Fibroblast of lung (primary cell): ENCODE data around the gene NOC4L. TPM values are rescaled to one million over a fixed set of nuclear protein-coding genes. Genes with fewer than 3 reads are reported as not detected.

ENCODE experiments used
- DNase-seq, 2 donors: peaks; one replicate each; pipeline versions ENCODE4 v3.0.0 to v3.0.0-alpha.2; 2010; ENCODE audit warnings: low read depth in 2 of 2
- H2AFZ ChIP-seq: 2 replicates; pipeline ENCODE4 v1.5.1; 2012; ENCODE audit warnings: low read length, control low read depth, inconsistent platforms
- H3K27ac ChIP-seq: 2 replicates; pipeline ENCODE4 v1.5.1; 2011; ENCODE audit warnings: low read length, control low read depth; ENCODE audit not compliant: insufficient read depth
- H3K27me3 ChIP-seq: 2 replicates; pipeline ENCODE4 v1.5.1; 2011; ENCODE audit warnings: mild to moderate bottlenecking, low read length; ENCODE audit not compliant: control insufficient read depth, insufficient read depth
- H3K36me3 ChIP-seq: 2 replicates; pipeline ENCODE4 v1.5.1; 2011; ENCODE audit warnings: low read length; ENCODE audit not compliant: control insufficient read depth, insufficient read depth
- H3K4me1 ChIP-seq: 2 replicates; pipeline ENCODE4 v1.5.1; 2011; ENCODE audit warnings: low read length; ENCODE audit not compliant: control insufficient read depth, insufficient read depth; ENCODE audit errors: extremely low read depth
- H3K4me2 ChIP-seq: 2 replicates; pipeline ENCODE4 v1.5.1; 2011; ENCODE audit warnings: low read length, control low read depth; ENCODE audit not compliant: insufficient read depth; ENCODE audit errors: extremely low read depth
- H3K4me3 ChIP-seq, 4 experiments: fragments of 200-600 bp in 1 of 4; sonication (generic) in 1 of 4; replicated peaks in 1 of 4; 2 replicates each; pipeline ENCODE4 v1.5.1; 2011 to 2016; ENCODE audit warnings: low read length in 4 of 4, low read depth in 3 of 4, mild to moderate bottlenecking in 3 of 4, control low read depth in 2 of 4, inconsistent platforms in 1 of 4, mixed read lengths in 1 of 4; ENCODE audit not compliant: insufficient read depth in 1 of 4; ENCODE audit errors: control extremely low read depth in 1 of 4
- H3K79me2 ChIP-seq: 2 replicates; pipeline ENCODE4 v1.5.1; 2012; ENCODE audit warnings: mild to moderate bottlenecking, low read length, inconsistent platforms; ENCODE audit not compliant: control insufficient read depth, insufficient read depth
- H3K9ac ChIP-seq: 2 replicates; pipeline ENCODE4 v1.5.1; 2011; ENCODE audit warnings: mild to moderate bottlenecking, low read length, control low read depth; ENCODE audit not compliant: insufficient read depth
- H3K9me3 ChIP-seq: 2 replicates; pipeline ENCODE4 v1.5.1; 2012; ENCODE audit warnings: low read depth, low read length; ENCODE audit not compliant: control insufficient read depth, insufficient read depth
- H4K20me1 ChIP-seq: 2 replicates; pipeline ENCODE4 v1.5.1; 2011; ENCODE audit warnings: low read length; ENCODE audit not compliant: control insufficient read depth, insufficient read depth; ENCODE audit errors: extremely low read depth
- EZH2 ChIP-seq: IDR thresholded peaks from 2 replicates; pipeline ENCODE4 v1.5.1; 2012; ENCODE audit warnings: low read length, control low read depth, mild to moderate bottlenecking; ENCODE audit errors: missing control alignments
- polyA plus RNA-seq, 2 donors: library from polyadenylated mRNA; depleted of rRNA in 1 of 2; stranded (reverse) in 1 of 2; unstranded in 1 of 2; fragments of >200 nt; gene quantifications; 2 replicates each; pipeline ENCODE4 v1.2.1, GENCODE V29; 2011 to 2012; ENCODE audit warnings: missing spikeins in 1 of 2
- total RNA-seq: library from RNA; depleted of rRNA; stranded (reverse); fragments of >200 nt; gene quantifications from 2 replicates; pipeline ENCODE4 v1.2.1, GENCODE V29; 2014
- TF ChIP-seq, protein P1 (sequence below), 2 donors: IDR thresholded peaks in 1 of 2; conservative IDR thresholded peaks in 1 of 2; 1 replicate in 1 of 2; 2 replicates in 1 of 2; pipeline ENCODE4 v1.5.1; 2011 to 2012; ENCODE audit warnings: low read length in 2 of 2, control low read depth in 1 of 2, inconsistent platforms in 1 of 2, low read depth in 1 of 2, mild to moderate bottlenecking in 1 of 2

The NOC4L gene
- total and polyA plus RNA-seq, 2 donors (not counting 1 experiment from before 2014, with no cell fraction given): 3.0 to 6.8 TPM

DNA sequence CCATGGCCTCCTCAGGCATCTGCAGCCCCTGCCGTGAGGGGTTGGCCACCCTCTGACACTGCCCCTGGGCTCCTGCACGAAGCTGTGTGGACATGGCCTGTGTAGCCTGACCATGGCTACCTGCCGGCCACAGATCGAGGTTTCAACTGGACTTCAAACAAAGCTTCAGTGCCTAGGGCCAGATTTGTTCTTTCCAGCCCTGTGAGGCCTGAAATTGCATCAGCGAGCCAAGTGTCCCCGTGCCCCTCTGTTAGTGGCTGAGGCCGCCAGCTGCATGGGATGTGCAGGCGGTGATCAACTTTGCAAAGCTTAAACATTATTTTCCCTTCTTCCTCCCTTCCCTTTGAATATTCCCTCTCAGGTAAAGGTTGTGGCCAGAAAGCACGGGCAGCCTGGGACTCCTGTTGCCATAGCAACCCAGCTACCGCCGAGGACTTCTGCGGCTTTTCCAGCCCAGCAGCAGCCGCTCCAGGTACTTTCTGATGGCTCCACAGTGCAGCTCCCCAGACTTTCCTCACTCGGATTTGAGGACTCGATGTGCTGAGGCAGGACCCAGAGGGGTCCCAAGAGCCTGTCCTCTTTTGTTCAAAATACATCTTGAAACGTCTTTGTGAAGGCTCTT, 35.9 kb upstream of the NOC4L start:
- Histone ChIP-seq H3K36me3 (peaks cover 15% of the 10 kb centered on the region), H3K4me1 (no peaks in the 10 kb centered on the region), H3K4me3 (no peak overlapping the region), H3K9ac (no peak overlapping the region), H2AFZ (no peak overlapping the region), H3K27ac (no peak overlapping the region), H3K4me2 (no peak overlapping the region), H3K27me3 (no peaks in the 10 kb centered on the region), H4K20me1 (no peaks in the 10 kb centered on the region), H3K9me3 (no peaks in the 10 kb centered on the region), H3K79me2 (no peaks in the 10 kb centered on the region)
- DNase-seq: no peak
- TF ChIP-seq EZH2: no peak
- TF ChIP-seq, protein P1, sequence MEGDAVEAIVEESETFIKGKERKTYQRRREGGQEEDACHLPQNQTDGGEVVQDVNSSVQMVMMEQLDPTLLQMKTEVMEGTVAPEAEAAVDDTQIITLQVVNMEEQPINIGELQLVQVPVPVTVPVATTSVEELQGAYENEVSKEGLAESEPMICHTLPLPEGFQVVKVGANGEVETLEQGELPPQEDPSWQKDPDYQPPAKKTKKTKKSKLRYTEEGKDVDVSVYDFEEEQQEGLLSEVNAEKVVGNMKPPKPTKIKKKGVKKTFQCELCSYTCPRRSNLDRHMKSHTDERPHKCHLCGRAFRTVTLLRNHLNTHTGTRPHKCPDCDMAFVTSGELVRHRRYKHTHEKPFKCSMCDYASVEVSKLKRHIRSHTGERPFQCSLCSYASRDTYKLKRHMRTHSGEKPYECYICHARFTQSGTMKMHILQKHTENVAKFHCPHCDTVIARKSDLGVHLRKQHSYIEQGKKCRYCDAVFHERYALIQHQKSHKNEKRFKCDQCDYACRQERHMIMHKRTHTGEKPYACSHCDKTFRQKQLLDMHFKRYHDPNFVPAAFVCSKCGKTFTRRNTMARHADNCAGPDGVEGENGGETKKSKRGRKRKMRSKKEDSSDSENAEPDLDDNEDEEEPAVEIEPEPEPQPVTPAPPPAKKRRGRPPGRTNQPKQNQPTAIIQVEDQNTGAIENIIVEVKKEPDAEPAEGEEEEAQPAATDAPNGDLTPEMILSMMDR (conservative IDR thresholded peaks at IDR 0.05 in 1 of 2, IDR thresholded peaks at IDR 0.05 in 1 of 2; ENCODE audit: low read depth in 1 of 2, low read length in 2 of 2): no peak

DNA sequence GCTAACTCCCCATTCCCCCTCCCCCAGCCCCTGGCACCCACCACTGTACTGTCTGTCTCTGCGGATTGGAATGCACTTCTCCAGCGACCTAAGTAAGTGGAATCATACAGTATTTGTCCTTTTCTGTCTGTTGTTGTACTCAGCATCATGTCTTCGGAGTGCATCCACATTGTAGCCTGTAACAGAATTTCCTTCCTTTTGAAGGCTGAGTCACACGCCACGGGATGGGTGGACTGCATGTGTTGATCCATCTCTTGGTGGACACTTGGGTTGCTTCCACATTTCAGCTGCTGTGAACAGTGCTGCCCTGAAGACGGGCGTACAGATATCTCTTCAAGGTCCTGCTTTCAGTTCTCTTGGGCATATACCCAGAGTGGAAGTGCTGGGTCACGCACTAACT, 34.5 kb upstream of the NOC4L start:
- no peaks in the 10 kb centered on the region for H4K20me1 ChIP-seq
- no peak overlapping the region for H3K4me2 ChIP-seq
- H2AFZ ChIP-seq: no peak overlapping the region
- H3K9ac ChIP-seq: no peak overlapping the region
- H3K79me2 ChIP-seq: no peaks in the 10 kb centered on the region
- H3K9me3 ChIP-seq: no peaks in the 10 kb centered on the region
- H3K27ac ChIP-seq: no peak overlapping the region
- no peaks in the 10 kb centered on the region for H3K27me3 ChIP-seq
- no peak overlapping the region for H3K4me3 ChIP-seq
- TF ChIP-seq, protein P1 (conservative IDR thresholded peaks at IDR 0.05 in 1 of 2, IDR thresholded peaks at IDR 0.05 in 1 of 2; ENCODE audit: low read depth in 1 of 2, low read length in 2 of 2): no peak
- TF ChIP-seq EZH2: no peak
- no peak for DNase-seq
- H3K36me3 ChIP-seq: peaks cover 13% of the 10 kb centered on the region
- H3K4me1 ChIP-seq: no peaks in the 10 kb centered on the region

DNA sequence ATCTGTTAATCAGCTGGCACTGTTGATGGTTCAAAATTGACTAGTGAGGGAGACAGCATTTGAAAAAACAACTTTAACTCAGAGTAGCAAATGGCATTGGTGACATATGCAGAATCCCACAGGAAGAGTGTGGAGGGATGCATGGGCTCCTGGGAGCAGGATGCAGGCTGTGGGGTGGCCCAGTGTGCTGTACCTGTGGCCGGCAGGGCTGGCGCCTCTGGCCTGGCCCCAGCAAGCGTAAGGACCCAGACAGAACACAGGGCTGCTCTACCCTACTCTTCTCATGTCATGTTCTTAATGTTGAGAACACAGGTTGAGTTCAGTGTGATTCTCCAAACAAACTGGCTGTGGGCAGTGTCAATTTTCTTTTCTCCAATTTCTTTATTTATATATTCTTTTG, 33.6 kb upstream of the NOC4L start:
- Histone ChIP-seq H3K27me3 (no peaks in the 10 kb centered on the region), H3K4me3 (no peak overlapping the region), H4K20me1 (no peaks in the 10 kb centered on the region), H3K9ac (no peak overlapping the region), H3K4me1 (no peaks in the 10 kb centered on the region), H3K4me2 (no peak overlapping the region), H3K79me2 (no peaks in the 10 kb centered on the region), H3K36me3 (peaks cover 17% of the 10 kb centered on the region), H2AFZ (no peak overlapping the region), H3K27ac (no peak overlapping the region), H3K9me3 (no peaks in the 10 kb centered on the region)
- DNase-seq: no peak
- TF ChIP-seq, protein P1 (conservative IDR thresholded peaks at IDR 0.05 in 1 of 2, IDR thresholded peaks at IDR 0.05 in 1 of 2; ENCODE audit: low read depth in 1 of 2, low read length in 2 of 2): no peak
- TF ChIP-seq EZH2: no peak
